ES-I3 (cell line): ENCODE measurements around the gene TMCC2.
A peak's percentile ranks its signal among the peaks of the same experiment; 100 is the strongest.

Experiments used
- H3K36me3 ChIP-seq: 2 replicates; pipeline ENCODE4 v1.6.1; 2013; ENCODE audit warnings: mild to moderate bottlenecking, low read length, control low read depth, moderate library complexity; ENCODE audit not compliant: insufficient read depth
- H3K4me1 ChIP-seq: 2 replicates; pipeline ENCODE4 v1.6.1; 2013; ENCODE audit warnings: mild to moderate bottlenecking, control low read depth, low read length; ENCODE audit not compliant: insufficient read depth
- H3K9ac ChIP-seq: 2 replicates; pipeline ENCODE4 v1.6.1; 2013; ENCODE audit warnings: low read depth, mild to moderate bottlenecking, low read length, moderate library complexity
- H3K9me3 ChIP-seq: 2 replicates; pipeline ENCODE4 v1.6.1; 2013; ENCODE audit warnings: mild to moderate bottlenecking, low read length, moderate library complexity; ENCODE audit not compliant: control insufficient read depth, insufficient read depth

The TMCC2 gene

GRCh38 chr1:205300149-205300548, 72.4 kb downstream of the TMCC2 start:
- H3K4me1 ChIP-seq = peaks cover 52% of the 10 kb centered on the region
- H3K9ac ChIP-seq = no peak overlapping the region
- H3K9me3 ChIP-seq = no peaks in the 10 kb centered on the region
- peaks cover 12% of the 10 kb centered on the region; the same call in 1 of the 2 replicates for H3K36me3 ChIP-seq

DNA sequence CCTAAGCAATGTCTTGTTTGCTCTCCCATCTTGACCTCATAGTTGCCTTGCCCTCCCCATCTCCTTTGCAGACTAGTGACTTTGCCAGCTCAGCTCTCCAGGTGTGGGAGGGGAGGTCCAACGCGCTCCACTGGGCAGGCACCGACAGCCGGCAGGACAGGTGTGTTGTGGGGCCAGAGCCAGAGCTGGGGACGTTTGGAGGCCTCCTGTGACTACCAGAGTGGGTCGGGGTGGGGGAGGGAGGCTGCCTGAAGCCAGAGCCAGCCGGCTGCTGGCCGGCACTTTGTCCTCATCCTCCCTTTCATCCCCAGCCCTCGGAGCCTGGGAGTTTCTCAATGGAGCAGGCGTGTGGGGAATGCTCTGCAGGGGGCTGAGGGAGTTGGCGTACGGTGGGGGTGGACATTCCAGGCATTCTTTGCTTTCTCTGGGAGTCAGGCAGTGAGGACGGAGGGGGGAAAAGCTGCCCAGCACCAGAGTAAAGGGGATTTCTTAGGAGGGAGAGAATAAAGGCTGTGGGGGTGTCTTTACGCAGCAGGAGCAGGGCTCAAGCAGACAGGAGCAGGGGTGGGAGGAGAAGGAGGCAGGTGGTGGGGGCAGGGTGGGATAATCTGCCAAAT, 73.6 kb downstream of the TMCC2 start:
- Histone ChIP-seq H3K9me3 (no peaks in the 10 kb centered on the region), H3K4me1 (peaks cover 41% of the 10 kb centered on the region), H3K36me3 (peaks cover 22% of the 10 kb centered on the region; the same call in 1 of the 2 replicates), H3K9ac (peak overlapping the region; percentile 33)

GRCh38 chr1:205301842-205302588, 74.3 kb downstream of the TMCC2 start:
- peak overlapping the region; percentile 9; the same call in 1 of the 2 replicates for H3K9ac ChIP-seq
- peaks cover 28% of the 10 kb centered on the region for H3K36me3 ChIP-seq
- H3K4me1 ChIP-seq = peaks cover 40% of the 10 kb centered on the region

GRCh38 chr1:205303247-205303888, 75.6 kb downstream of the TMCC2 start:
- H3K4me1 ChIP-seq = peaks cover 27% of the 10 kb centered on the region
- H3K9me3 ChIP-seq = no peaks in the 10 kb centered on the region
- no peak overlapping the region for H3K9ac ChIP-seq
- H3K36me3 ChIP-seq = peaks cover 42% of the 10 kb centered on the region

More at GRCh38 chr1:205301842-205302588, 74.3 kb downstream of the TMCC2 start:
- no peaks in the 10 kb centered on the region for H3K9me3 ChIP-seq

- Histone ChIP-seq H3K9me3 (no peaks in the 10 kb centered on the region), H3K9ac (no peak overlapping the region), H3K36me3 (peaks cover 47% of the 10 kb centered on the region), H3K4me1 (peaks cover 25% of the 10 kb centered on the region)
Observed at GRCh38 chr1:205304046-205304694, 76.4 kb downstream of the TMCC2 start.

DNA sequence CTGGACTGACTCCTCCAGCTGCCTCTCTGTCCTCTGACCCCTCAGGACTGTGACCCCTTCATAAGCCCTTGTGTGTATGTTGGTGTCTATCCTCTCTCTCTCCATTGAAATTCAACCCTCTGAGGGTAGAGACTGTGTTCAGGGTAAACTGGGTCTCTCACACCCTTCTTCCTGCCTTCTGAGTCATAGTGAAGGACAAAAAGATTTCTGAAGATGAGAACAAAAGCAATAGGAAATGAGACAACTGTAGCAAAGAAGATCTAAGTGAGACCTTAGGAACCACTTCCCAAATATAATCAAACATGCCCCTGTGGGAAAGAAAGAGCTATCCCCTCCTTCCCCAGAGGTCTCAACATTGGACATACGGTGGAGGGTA, 76.9 kb downstream of the TMCC2 start:
- Histone ChIP-seq H3K36me3 (peaks cover 48% of the 10 kb centered on the region), H3K4me1 (peaks cover 25% of the 10 kb centered on the region), H3K9me3 (no peaks in the 10 kb centered on the region), H3K9ac (no peak overlapping the region)

- H3K36me3 ChIP-seq = peaks cover 71% of the 10 kb centered on the region
- H3K4me1 ChIP-seq = peaks cover 11% of the 10 kb centered on the region
- H3K9me3 ChIP-seq = no peaks in the 10 kb centered on the region
- H3K9ac ChIP-seq = no peak overlapping the region
Observed at GRCh38 chr1:205306929-205307566, 79.3 kb downstream of the TMCC2 start.

- H3K36me3 ChIP-seq = peaks cover 65% of the 10 kb centered on the region
- no peak overlapping the region for H3K9ac ChIP-seq
- no peaks in the 10 kb centered on the region for H3K9me3 ChIP-seq
- H3K4me1 ChIP-seq = peaks cover 17% of the 10 kb centered on the region
Observed at GRCh38 chr1:205309741-205310140, 82.0 kb downstream of the TMCC2 start.

GRCh38 chr1:205310976-205311704, 83.4 kb downstream of the TMCC2 start:
- Histone ChIP-seq H3K4me1 (peaks cover 25% of the 10 kb centered on the region), H3K9me3 (no peaks in the 10 kb centered on the region), H3K9ac (no peak overlapping the region), H3K36me3 (peaks cover 53% of the 10 kb centered on the region)

- Histone ChIP-seq H3K4me1 (peaks cover 44% of the 10 kb centered on the region), H3K9ac (peak overlapping the region; percentile 13; the same call in 1 of the 2 replicates), H3K9me3 (no peaks in the 10 kb centered on the region), H3K36me3 (peaks cover 35% of the 10 kb centered on the region)
Observed at GRCh38 chr1:205312866-205313562, 85.3 kb downstream of the TMCC2 start.

DNA sequence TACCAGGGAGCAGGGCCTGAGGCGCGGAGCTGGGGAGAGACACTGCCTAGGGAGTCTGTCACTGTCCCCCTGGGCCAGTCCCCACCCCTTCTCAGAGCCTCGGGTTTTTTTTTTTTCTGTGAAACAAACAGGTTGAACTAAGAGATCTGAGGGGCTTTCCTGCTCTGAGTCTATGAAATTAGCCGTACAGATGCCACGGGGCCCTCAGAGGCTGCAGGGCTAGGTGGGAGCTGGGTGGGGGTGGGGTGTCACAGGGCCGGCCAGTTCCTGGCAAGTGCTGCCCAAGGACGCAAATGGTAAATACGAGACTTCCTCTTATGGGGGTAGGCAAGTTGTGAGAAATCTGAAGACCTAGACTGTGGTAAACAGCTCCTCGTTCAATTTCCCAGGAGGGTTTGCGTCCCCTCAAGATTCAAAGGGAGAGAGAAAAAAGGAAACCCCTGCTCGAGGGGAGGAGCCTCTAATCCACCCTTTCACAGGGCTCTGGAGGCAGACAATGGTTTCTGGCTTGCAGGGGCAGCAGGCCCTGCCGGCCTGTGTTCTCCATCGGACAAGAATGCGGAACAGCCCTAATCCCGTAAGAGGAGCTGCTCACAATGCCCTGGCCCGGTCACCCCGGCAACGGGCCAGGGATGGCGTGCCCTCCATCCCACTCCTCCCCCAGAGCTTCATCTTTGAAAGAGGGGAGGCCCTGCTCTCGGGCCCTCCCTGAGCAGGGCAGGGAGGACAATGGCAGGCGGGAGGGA, 86.0 kb downstream of the TMCC2 start:
- H3K4me1 ChIP-seq = peaks cover 51% of the 10 kb centered on the region
- peaks cover 32% of the 10 kb centered on the region for H3K36me3 ChIP-seq
- H3K9me3 ChIP-seq = no peaks in the 10 kb centered on the region
- H3K9ac ChIP-seq = peak overlapping the region; percentile 13; the same call in 1 of the 2 replicates

- H3K9ac ChIP-seq = no peak overlapping the region
- H3K36me3 ChIP-seq = peaks cover 24% of the 10 kb centered on the region
- H3K9me3 ChIP-seq = no peaks in the 10 kb centered on the region
- H3K4me1 ChIP-seq = peaks cover 58% of the 10 kb centered on the region
Observed at GRCh38 chr1:205315008-205315618, 87.4 kb downstream of the TMCC2 start.
